ENCODE data around the gene TAF4. TPM values are rescaled to one million over a fixed set of nuclear protein-coding genes. Genes with fewer than 3 reads are reported as not detected.

TAF4 gene
- total RNA-seq, 1 experiment from 2014 or later: 94.9 TPM

- H3K27ac Mint-ChIP-seq (ENCODE audit: unreplicated experiment): no peak overlapping the region
- TF ChIP-seq CTCF (IDR thresholded peaks at IDR 0.05; ENCODE audit: insufficient read depth in 1 of 2, low read depth in 1 of 2, low read length in 1 of 2, severe bottlenecking in 1 of 2, unreplicated experiment in 1 of 2): no peak
These were observed 90.1 kb downstream of the TAF4 start for GRCh38 chr20:61975407-61976129.

GRCh38 chr20:61974357-61974665, 91.4 kb downstream of the TAF4 start:
- CTCF ChIA-PET: no interaction called here
- Histone ChIP-seq H3K4me1 (no peaks in the 10 kb centered on the region), H3K4me3 (ENCODE audit: low read depth, low read length) (no peak overlapping the region), H3K36me3 (ENCODE audit: control insufficient read depth, insufficient read depth, low read length) (peaks cover 4% of the 10 kb centered on the region; the same call in 1 of the 2 replicates), H3K27me3 (replicated peaks; ENCODE audit: control insufficient read depth, insufficient read depth, low read length) (no peaks in the 10 kb centered on the region), H3K9me3 (no peaks in the 10 kb centered on the region)
- DNase-seq: no peak
- Mint-ChIP-seq H3K27me3 (ENCODE audit: insufficient read depth, unreplicated experiment) (no peaks in the 10 kb centered on the region), H3K4me3 (ENCODE audit: unreplicated experiment) (no peak overlapping the region), H3K36me3 (ENCODE audit: insufficient read depth, unreplicated experiment) (peaks cover 50% of the 10 kb centered on the region), H3K9me3 (ENCODE audit: unreplicated experiment) (no peaks in the 10 kb centered on the region), H3K4me1 (ENCODE audit: low read depth, unreplicated experiment) (no peaks in the 10 kb centered on the region), H3K27ac (ENCODE audit: unreplicated experiment) (no peak overlapping the region)
- BruUV-seq (replicated peaks): no TSS peak
- TF ChIP-seq CTCF (IDR thresholded peaks at IDR 0.05; ENCODE audit: insufficient read depth in 1 of 2, low read depth in 1 of 2, low read length in 1 of 2, severe bottlenecking in 1 of 2, unreplicated experiment in 1 of 2): no peak
- intact Hi-C loops (cut with micrococcal nuclease; ENCODE audit: unreplicated experiment): no loop called here
- POLR2A ChIA-PET: no interaction called here

More at GRCh38 chr20:61975407-61976129, 90.1 kb downstream of the TAF4 start:
- Histone ChIP-seq H3K4me3 (ENCODE audit: low read depth, low read length) (no peak overlapping the region), H3K27me3 (replicated peaks; ENCODE audit: control insufficient read depth, insufficient read depth, low read length) (no peaks in the 10 kb centered on the region), H3K36me3 (ENCODE audit: control insufficient read depth, insufficient read depth, low read length) (peaks cover 4% of the 10 kb centered on the region; the same call in 1 of the 2 replicates), H3K9me3 (no peaks in the 10 kb centered on the region), H3K4me1 (no peaks in the 10 kb centered on the region)
- DNase-seq: no peak
- intact Hi-C loops (cut with micrococcal nuclease; ENCODE audit: unreplicated experiment): no loop called here
- Mint-ChIP-seq H3K9me3 (ENCODE audit: unreplicated experiment) (no peaks in the 10 kb centered on the region), H3K27me3 (ENCODE audit: insufficient read depth, unreplicated experiment) (no peaks in the 10 kb centered on the region), H3K4me1 (ENCODE audit: low read depth, unreplicated experiment) (no peaks in the 10 kb centered on the region), H3K4me3 (ENCODE audit: unreplicated experiment) (no peak overlapping the region), H3K36me3 (ENCODE audit: insufficient read depth, unreplicated experiment) (peaks cover 60% of the 10 kb centered on the region)
- POLR2A ChIA-PET: no interaction called here
- CTCF ChIA-PET: no interaction called here
- no TSS peak for BruUV-seq (replicated peaks)

- no peaks in the 10 kb centered on the region for H3K9me3 ChIP-seq
- intact Hi-C loops (cut with micrococcal nuclease; ENCODE audit: unreplicated experiment): no loop called here
- no peak overlapping the region for H3K4me3 Mint-ChIP-seq (ENCODE audit: unreplicated experiment)
- no peaks in the 10 kb centered on the region for H3K27me3 Mint-ChIP-seq (ENCODE audit: insufficient read depth, unreplicated experiment)
- H3K27me3 ChIP-seq (replicated peaks; ENCODE audit: control insufficient read depth, insufficient read depth, low read length): no peaks in the 10 kb centered on the region
- H3K4me3 ChIP-seq (ENCODE audit: low read depth, low read length): no peak overlapping the region
- H3K4me1 Mint-ChIP-seq (ENCODE audit: low read depth, unreplicated experiment): no peaks in the 10 kb centered on the region
- ChIA-PET POLR2A (no interaction called here), CTCF (no interaction called here)
- BruUV-seq (replicated peaks): no TSS peak
- H3K36me3 ChIP-seq (ENCODE audit: control insufficient read depth, insufficient read depth, low read length): peaks cover 4% of the 10 kb centered on the region; the same call in 1 of the 2 replicates
- H3K27ac Mint-ChIP-seq (ENCODE audit: unreplicated experiment): no peak overlapping the region
- DNase-seq: no peak
- peaks cover 50% of the 10 kb centered on the region for H3K36me3 Mint-ChIP-seq (ENCODE audit: insufficient read depth, unreplicated experiment)
- peak in 1 of 2 experiments; percentile 4 for TF ChIP-seq CTCF (IDR thresholded peaks at IDR 0.05; ENCODE audit: insufficient read depth in 1 of 2, low read depth in 1 of 2, low read length in 1 of 2, severe bottlenecking in 1 of 2, unreplicated experiment in 1 of 2)
- H3K4me1 ChIP-seq: no peaks in the 10 kb centered on the region
- no peaks in the 10 kb centered on the region for H3K9me3 Mint-ChIP-seq (ENCODE audit: unreplicated experiment)
These were observed 91.9 kb downstream of the TAF4 start for GRCh38 chr20:61973515-61974356.
